ENCODE measurements around the gene CCDC51. TPM values are rescaled to one million over a fixed set of nuclear protein-coding genes. Genes with fewer than 3 reads are reported as not detected.
A peak's percentile ranks its signal among the peaks of the same experiment; 100 is the strongest.

Gene CCDC51
- total RNA-seq, 2 donors from 2014 or later: 12.7 to 14.8 TPM

- Histone ChIP-seq H3K36me3 (no peaks in the 10 kb centered on the region), H3K4me1 (replicated peaks) (no peaks in the 10 kb centered on the region), H3K27ac (no peak overlapping the region), H3K27me3 (replicated peaks; ENCODE audit: insufficient read depth) (no peaks in the 10 kb centered on the region), H3K9me3 (no peaks in the 10 kb centered on the region), H3K4me3 (no peak overlapping the region)
- intact Hi-C loops (cut with DNase I): loop anchor here (5.0 to 10.0 kb wide), 2 partner anchors 133 to 246 kb away; partner anchors contain the start of gene NME6
- TF ChIP-seq POLR2AphosphoS5 (IDR thresholded peaks at IDR 0.05) (no peak), CTCF (IDR thresholded peaks at IDR 0.05) (no peak), POLR2A (IDR thresholded peaks at IDR 0.05) (no peak)
- DNase-seq (ENCODE audit: low spot score): no peak
- 81% methylated on average over 4 of the region's 4 CpGs for WGBS
Observed at GRCh38 chr3:48437812-48438211, 2.1 kb downstream of the CCDC51 start.

GRCh38 chr3:48436855-48437254, 3.1 kb downstream of the CCDC51 start:
- H3K4me3 ChIP-seq: no peak overlapping the region
- whole genome bisulfite sequencing: 83% methylated on average over 7 of the region's 7 CpGs
- H3K27ac ChIP-seq: no peak overlapping the region
- intact Hi-C loops (cut with DNase I): loop anchor here (1.0 to 10.0 kb wide), 3 partner anchors 132 to 245 kb away; partner anchors contain the start of gene NME6
- H3K4me1 ChIP-seq (replicated peaks): no peaks in the 10 kb centered on the region
- H3K9me3 ChIP-seq: no peaks in the 10 kb centered on the region
- DNase-seq (ENCODE audit: low spot score): no peak
- TF ChIP-seq POLR2A (IDR thresholded peaks at IDR 0.05): no peak
- no peaks in the 10 kb centered on the region for H3K27me3 ChIP-seq (replicated peaks; ENCODE audit: insufficient read depth)
- H3K36me3 ChIP-seq: no peaks in the 10 kb centered on the region

DNA sequence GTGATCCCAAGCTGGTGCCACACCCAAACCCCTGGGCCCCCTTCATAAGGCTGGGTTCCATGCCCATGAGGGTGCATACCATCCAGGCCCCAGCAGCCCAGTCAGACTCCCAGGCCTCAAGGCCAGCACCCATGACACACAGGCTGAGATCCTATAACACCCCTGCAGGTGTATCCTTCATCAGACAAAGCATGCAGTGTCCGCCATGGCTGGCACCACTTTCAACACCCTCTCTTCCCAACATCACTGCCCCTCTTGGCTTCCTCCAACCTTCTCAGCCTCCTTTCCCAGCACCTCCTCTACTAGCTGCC, 3.5 kb downstream of the CCDC51 start:
- Histone ChIP-seq H3K4me1 (replicated peaks) (no peaks in the 10 kb centered on the region), H3K36me3 (no peaks in the 10 kb centered on the region), H3K27me3 (replicated peaks; ENCODE audit: insufficient read depth) (no peaks in the 10 kb centered on the region), H3K27ac (no peak overlapping the region), H3K9me3 (no peaks in the 10 kb centered on the region), H3K4me3 (no peak overlapping the region)
- intact Hi-C loops (cut with DNase I): loop anchor here (1.0 to 10.0 kb wide), 3 partner anchors 132 to 244 kb away; partner anchors contain the start of gene NME6
- no peak for DNase-seq (ENCODE audit: low spot score)
- TF ChIP-seq POLR2A (IDR thresholded peaks at IDR 0.05) (no peak), CTCF (IDR thresholded peaks at IDR 0.05) (no peak), POLR2AphosphoS5 (IDR thresholded peaks at IDR 0.05) (no peak)
- 4% methylated on average over 1 of the region's 1 CpG for WGBS

DNA sequence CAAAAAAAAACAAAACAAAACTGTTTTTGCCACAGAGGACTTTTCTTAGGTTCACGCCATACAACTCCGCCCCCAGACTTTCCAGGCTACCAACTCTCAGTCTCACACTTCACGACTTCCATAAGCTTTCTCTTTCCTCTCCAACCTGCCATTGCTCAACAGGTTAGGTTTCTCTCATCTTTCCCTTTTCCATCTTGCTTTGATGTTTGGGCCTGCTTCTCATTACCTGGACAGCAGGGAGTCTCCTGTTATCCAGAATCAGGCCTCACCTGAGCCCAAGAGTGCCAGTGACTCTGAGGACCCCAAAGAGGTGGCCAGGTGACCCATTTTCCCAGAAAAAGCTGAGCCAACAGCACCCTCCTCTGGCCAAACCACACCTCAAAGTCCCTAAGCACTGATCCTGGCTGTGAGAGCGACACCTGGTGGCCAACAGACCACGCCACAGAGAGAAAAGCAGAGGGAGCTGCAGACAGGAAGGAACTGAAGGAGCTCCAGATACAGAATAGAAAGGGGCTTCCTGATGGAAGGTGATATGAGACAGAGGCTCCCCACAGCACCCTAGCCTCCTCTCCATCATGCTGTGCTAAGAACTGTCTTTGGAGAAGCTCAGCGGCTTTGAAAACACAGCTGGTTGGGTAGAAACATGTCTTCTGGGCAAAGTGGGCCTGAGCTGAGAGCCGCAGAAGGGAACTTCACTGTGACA, 4.0 kb downstream of the CCDC51 start:
- 37% methylated on average over 7 of the region's 7 CpGs for WGBS

DNA sequence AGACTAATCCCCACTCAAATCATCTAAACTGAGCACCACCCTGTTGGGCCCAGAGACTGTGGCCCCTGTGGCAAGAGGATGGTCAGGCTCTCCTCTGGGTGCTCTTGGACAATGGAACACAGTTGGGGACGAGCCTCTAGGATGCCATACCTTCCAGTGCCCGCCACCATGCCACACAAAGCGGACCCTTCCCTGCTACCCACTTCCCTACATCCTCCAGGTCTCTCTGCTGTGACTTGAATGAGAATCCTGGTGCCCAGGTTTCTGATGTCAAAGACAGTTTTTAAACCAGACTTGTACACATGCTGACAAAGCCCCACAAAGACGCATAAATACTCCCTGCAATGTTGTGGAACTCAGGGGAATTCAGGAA, 4.7 kb downstream of the CCDC51 start:
- 91% methylated on average over 4 of the region's 4 CpGs for whole genome bisulfite sequencing
- peaks cover 7% of the 10 kb centered on the region for H3K4me1 ChIP-seq (replicated peaks)
- intact Hi-C loops (cut with DNase I): loop anchor here (1.0 to 10.0 kb wide), 3 partner anchors 37 to 243 kb away; partner anchors contain the start of gene NME6

More for the DNA sequence above, 4.0 kb downstream of the CCDC51 start:
- H3K36me3 ChIP-seq: no peaks in the 10 kb centered on the region
- peaks cover under 1% of the 10 kb centered on the region for H3K4me1 ChIP-seq (replicated peaks)
- intact Hi-C loops (cut with DNase I): loop anchor here (1.0 to 10.0 kb wide), 4 partner anchors 38 to 244 kb away; partner anchors contain the start of gene NME6
- peak overlapping the region; percentile 34 to 35 for H3K27ac ChIP-seq
- H3K9me3 ChIP-seq: no peaks in the 10 kb centered on the region
- H3K27me3 ChIP-seq (replicated peaks; ENCODE audit: insufficient read depth): no peaks in the 10 kb centered on the region
- TF ChIP-seq POLR2A (IDR thresholded peaks at IDR 0.05) (peak; percentile 11), POLR2AphosphoS5 (IDR thresholded peaks at IDR 0.05) (peak; percentile 80), CTCF (IDR thresholded peaks at IDR 0.05) (peak; percentile 97 to 100 (median 100))
- DNase-seq (ENCODE audit: low spot score): peak; percentile 88
- no peak overlapping the region for H3K4me3 ChIP-seq

More for the DNA sequence above, 4.7 kb downstream of the CCDC51 start:
- TF ChIP-seq CTCF (IDR thresholded peaks at IDR 0.05) (no peak), POLR2A (IDR thresholded peaks at IDR 0.05) (no peak), POLR2AphosphoS5 (IDR thresholded peaks at IDR 0.05) (no peak)
- DNase-seq (ENCODE audit: low spot score): no peak
- no peak overlapping the region for H3K4me3 ChIP-seq
- H3K27ac ChIP-seq: peak overlapping the region; percentile 34 to 35
- H3K27me3 ChIP-seq (replicated peaks; ENCODE audit: insufficient read depth): no peaks in the 10 kb centered on the region
- H3K9me3 ChIP-seq: no peaks in the 10 kb centered on the region
- no peaks in the 10 kb centered on the region for H3K36me3 ChIP-seq

All from prostate gland (tissue), 2 donors.